ENCODE data around the gene FN3KRP.
A peak's percentile ranks its signal among the peaks of the same experiment; 100 is the strongest.

Gene FN3KRP, protein sequence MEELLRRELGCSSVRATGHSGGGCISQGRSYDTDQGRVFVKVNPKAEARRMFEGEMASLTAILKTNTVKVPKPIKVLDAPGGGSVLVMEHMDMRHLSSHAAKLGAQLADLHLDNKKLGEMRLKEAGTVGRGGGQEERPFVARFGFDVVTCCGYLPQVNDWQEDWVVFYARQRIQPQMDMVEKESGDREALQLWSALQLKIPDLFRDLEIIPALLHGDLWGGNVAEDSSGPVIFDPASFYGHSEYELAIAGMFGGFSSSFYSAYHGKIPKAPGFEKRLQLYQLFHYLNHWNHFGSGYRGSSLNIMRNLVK

DNA sequence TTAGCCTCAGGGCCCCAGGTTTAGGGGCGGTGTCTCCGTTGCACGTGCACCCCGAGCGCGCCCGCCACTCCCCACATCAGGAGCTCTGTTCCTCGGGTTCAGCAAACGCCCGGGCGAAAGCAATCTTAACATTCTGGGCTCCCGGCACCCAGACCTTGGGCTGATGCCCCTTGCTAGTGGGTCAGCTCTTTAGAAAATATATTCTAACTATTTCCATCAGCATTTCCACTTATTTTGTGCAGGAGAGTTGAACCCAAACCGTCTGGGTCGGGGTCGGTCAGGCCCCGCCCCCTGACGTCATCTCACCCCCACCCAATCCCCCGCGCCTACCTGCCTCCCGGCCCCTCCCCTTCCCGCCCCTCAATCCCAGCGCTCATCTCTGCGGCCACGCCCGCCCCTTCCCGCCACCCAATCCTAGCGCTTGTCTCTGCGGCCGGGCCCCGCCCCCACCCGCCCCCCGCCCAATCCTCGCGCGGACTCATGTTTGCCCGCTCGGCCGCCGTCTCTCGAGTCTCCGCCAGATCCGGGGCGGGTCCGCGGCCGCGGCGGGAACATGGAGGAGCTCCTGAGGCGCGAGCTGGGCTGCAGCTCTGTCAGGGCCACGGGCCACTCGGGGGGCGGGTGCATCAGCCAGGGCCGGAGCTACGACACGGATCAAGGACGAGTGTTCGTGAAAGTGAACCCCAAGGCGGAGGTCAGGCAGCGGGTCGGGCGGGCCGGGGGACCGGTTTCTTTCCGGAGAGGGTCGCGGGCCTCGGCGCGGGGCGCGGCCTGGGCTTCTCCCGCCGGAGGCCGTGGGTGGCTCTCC lies at the start of gene FN3KRP:
TSS of gene FN3KRP (plus strand) at position 504 of the 808 bp plus-strand sequence. CDS start at position 554, 50 bp downstream.
- DNase-seq (ENCODE audit: low read depth) = peak; percentile 34

DNA sequence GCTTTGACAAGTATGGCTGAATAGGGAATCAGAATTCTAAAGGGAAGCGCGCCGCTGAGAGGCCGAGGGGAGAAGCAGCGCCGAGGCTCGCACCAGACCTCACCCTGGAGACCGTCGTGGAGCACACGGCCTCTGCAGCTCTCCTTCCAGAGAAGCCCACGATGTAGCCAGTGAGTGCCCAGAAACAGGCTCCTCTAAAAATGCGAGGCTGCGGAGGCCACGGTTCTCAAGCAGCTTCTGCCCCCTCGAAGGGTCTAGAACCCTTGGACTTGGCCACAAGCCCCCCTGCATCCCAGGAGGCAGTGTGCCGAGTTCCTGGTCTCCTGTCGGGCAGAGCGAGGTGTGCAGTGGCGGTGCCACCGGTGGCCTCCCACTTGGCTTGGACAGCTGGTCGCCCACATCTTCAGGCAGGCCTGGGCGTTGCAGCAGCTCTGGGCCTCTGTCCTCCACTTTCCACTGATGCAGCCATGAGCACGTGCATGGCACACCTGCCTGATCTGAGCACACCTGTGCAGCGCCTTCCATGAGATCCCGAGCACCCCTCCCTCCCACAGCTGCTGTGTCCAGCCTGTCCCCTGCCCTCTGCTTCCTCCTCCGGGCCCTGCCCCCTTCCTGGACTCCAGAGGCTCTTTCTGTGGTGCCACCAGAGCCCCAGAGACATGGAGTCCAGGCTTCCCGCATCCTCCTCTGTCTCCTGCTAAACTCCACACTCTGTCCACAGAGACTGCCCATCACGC lies 49.4 kb upstream of the FN3KRP start:
- DNase-seq (ENCODE audit: low read depth) = no peak

DNA sequence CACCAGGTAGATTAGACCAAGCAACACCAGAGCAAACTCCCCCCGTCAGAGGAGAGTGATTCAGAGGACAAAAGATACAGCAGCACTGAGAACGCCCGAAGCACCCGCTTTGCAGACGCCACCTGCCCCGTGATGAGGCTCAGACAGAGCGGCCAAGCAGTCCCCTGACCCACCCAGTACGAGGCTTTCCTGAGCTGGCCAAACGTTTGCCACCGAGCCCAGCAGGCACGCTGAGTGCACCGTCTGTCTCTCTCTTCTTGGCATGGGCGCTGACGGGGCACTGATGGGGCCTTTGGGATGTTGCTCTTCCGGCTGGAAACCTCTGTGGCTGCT lies 48.9 kb upstream of the FN3KRP start:
- DNase-seq (ENCODE audit: low read depth) = no peak

DNA sequence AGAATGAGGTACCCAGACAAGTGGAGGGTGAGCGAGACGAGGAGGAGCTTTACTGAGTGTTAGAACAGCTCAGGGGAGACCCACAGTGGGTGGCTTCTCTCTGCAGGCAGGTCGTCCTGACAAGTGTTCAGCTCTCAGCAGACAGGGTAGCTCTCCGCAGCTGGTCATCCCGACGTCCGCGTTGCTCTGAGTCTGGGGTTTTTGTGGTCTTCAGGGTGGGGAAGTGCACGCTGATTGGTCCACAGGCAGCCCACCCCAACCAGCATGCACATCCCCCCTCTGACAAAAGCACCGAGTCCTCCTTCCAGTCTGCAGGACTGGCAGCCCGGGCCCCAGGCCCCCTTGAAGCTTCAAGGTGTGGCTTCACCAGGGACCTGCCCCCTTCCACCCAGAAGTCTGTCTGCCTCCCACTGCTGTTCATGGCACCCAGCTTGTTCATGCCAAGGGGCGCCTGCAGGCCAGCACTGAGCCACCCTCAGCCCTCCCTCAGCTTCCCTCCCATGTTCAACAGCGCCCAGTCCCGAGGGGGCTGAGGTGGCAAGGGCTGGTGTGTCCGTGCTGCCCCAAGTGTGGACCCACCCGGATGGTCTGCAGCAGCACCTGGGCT lies 48.4 kb upstream of the FN3KRP start:
- no peak for DNase-seq (ENCODE audit: low read depth)

DNA sequence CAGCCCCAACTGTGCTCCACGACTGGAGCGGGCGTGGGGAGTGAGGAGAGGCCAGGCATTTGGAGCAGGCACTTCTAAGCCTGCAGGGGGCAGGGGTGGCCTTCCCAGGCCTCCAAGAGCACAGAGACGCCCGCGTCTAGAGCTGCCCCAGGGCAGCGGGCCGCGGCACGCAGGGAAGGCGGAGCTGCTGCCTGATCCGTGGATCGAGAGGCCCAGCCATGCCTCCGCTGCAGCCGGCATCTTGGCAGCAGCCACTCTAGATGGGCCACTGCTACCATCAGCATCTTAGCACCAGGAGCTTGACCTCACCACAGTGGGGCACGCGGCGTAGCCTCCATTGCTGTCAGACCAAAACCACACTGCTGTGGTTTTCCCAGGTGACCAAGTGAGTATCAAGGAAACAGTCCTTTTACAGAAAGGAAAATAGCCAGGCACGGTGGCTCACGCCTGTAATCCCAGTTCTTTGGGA lies 47.8 kb upstream of the FN3KRP start:
- no peak for DNase-seq (ENCODE audit: low read depth)

DNA sequence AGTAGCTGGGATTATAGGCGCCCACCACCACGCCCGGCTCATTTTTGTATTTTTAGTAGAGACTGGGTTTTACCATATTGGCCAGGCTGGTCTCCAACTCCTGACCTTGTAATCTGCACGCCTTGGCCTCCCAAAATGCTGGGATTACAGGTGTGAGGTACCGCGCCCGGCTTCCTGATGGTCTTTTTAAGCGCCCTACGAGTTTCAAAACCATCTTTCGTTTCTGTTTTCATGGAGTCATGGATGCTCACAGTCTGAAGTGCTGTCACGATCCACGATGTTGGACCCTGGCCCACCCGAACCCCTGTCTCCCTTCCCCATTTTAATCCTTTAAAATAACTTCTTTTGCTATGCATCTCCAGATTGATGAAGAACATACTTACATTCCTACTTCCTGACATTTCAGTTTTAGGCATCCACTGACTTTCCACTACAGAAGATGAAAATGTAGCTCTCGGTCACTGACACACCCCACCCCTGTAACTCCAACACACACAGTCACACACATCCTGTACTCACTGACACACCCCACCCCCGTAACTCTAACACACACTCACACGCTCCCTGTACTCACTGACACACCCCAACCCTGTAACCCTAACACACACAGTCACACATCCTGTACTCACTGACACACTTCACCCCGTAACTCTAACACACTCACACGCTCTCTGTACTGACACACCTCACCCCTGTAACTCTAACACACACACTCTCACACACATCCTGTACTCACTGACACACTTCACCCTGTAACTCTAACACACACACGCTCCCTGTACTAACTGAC lies 45.6 kb upstream of the FN3KRP start:
- DNase-seq (ENCODE audit: low read depth) = no peak

DNA sequence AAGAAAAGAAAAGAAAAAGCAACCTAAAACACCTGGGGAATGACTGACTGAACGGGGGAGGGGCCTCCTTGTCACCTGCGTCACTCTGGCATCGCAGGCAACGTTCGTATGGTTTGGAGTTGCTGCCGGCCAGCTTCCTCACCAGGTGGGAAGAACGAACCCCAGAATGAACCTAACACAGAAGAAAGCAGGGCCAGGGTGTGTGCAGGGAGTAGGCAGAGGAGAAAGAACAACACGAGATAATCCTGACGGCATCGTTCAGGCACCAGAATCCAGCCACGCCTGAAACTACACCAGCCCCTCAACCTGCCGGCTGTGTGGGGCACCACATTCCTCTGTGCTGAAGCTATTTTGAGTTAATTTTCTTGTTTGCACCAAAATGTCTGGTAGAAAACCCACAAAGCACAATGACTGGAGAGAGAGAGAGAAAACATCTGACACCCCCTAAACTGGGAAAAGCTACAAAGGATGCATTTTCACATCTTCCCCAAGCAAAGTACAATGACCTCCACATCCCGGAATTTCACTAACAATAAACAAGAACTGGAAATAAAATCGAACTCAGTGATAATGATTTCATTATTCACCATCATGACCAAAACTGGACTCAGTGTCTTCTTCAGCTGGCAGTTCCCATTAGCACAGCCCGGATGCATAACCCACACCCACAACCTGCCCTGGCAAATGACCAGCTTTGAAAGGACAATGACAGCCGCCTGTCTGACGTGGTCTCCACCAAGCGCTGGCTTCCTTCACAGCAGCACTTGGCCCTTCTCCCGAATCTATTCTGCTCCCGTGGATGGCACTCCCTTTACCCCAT lies 41.6 kb upstream of the FN3KRP start:
- no peak for DNase-seq (ENCODE audit: low read depth)

DNA sequence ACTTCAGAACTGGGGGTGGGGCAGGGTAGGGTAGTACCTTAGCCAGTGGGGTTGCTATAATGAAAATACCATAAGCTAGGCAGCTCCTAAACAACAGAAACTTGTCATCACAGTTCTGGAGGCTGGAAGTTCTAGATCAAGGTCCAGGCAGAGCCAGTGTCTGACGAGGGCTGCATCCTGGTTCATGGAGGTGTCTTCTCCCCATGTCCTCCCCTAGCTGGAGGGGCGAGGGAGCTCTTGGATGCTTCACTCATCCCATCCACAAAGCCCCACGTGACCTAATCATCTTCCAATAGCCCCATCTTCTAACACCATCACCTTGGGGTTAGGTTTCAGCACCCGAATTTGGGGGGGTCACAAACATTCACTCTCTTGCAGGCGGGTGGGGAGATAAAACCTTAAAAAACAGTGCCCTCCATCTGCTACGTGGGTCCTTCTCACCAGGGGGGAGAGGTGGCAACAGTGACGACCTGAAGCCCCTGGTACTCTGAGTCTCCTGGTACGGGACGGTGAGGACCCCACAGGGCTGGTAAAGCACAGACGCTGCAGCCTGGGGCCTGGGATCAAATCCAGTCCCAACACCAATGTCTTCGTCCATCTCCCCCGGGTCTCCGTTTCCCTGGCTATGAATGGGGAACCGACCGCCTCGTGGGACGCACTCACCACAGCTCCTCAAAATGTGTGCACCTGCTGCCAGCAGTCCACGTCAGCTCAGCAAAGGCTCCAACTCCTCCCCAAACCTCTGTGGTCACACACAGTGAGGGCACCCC lies 40.8 kb upstream of the FN3KRP start:
- no peak for DNase-seq (ENCODE audit: low read depth)

DNA sequence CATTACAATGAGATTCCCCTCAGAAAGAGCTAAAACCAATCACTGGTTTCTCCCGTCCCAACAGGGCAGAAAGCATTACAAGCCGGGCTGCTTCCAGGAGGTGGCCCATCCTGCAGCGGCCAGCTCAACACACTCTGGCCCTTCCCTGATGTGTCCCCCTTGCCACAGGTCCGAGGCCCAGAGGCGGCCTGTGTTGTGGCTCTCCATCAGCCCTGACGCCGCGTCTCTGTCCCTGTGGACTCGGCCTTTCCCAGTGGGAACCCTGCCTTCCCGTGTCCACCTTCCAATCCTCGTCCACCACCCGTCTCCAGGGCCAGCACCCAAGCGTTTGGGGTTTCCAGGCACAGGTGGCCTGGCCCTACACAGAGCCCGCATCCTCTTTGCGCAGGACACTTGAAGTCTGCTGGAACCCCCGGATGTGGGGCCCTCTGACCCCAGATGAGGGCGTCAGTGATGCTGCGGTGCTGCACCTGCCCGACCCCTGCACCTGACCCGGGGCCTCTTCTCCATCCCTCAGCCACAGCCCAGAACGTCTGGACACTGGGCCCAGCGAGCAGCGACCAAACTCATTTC lies 39.1 kb upstream of the FN3KRP start:
- DNase-seq (ENCODE audit: low read depth) = no peak

DNA sequence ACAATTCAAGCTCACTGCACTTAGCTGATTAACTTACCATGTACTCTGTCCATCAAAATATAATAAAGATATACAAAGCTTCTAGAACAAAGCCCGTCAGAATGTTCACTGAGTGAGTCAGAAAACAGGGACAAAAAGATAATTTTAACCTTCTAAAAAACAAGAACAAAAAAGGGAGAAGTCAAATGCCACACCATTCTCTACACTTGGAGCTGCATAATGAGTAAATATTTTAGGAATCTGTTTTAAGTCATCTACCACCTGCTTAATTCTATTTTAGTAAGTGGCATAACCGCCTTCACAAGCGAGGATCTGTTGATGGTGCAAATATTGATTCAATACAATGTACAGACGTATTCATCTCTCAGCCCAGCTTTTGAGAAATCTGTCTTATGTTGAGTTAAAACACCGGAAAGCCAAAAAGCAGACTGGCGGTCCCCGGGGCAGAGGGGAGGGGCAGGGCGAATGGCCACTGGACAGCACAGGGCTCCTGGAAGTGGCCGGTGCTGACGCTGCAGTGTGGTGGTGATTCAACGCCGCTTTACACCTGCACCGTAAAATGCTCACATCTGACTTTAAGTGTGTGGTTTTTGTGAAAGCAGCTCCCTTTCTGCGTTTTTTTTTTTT lies 38.1 kb upstream of the FN3KRP start:
- DNase-seq (ENCODE audit: low read depth) = no peak

DNA sequence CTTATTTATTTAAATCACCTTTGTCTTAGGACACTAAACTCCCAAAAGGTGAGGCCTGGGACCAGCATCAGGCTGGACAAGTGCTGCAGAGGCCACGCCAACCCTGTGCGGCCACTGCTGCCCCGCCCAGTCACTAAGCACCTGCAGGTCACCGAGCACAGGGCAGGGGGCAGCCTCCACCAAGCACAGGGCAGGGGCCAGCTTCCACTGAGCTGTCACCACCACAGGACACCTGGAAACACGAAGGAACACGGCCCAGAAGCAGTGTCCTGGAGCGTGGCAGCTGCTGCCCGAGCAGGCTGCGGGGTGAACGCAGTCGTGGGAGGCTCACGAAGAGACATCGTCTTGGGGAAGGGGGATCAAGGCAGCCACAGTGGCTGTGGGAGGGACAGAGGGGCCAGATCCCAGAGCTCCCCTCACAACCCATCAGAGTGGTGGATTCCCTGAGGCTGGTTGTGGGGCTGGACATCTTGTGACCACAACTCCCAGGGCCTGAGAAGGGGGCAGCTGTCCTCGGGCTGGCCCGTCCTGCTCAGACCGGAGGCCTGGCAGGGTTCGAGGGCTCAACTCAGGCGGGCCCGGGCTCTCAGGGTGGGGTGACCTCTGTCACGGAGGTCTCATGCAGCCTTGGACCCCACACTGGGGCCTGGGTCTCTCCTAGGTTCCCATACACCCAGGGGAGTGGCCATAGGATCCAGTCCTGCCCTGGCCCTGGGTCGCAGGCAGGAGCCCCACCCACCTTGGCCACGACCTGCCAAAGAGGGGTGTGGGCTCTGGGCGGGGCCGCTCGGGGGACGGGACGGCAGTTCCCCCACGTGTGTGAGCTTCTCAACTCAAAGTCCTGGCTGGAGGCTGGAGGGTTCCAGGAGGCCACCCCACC lies 36.7 kb upstream of the FN3KRP start:
- DNase-seq (ENCODE audit: low read depth) = no peak

DNA sequence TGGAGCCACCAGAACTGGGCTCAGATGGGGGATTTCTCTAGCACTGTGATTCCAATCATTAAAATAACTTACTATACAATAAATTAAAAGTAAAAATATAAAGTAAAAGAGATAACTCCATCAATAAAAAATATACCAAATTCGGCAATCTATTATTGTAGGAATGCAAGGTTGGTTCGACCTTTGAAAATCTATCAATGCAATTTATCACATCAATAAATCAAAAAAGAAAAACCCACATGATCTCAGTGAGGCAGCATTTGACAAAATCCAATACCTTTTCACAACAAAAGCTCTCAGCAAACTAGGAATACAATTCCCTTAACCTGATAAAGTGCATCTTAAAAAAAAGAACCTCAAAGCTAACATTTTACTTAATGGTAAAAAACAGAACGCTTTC lies 35.0 kb upstream of the FN3KRP start:
- DNase-seq (ENCODE audit: low read depth) = no peak

DNA sequence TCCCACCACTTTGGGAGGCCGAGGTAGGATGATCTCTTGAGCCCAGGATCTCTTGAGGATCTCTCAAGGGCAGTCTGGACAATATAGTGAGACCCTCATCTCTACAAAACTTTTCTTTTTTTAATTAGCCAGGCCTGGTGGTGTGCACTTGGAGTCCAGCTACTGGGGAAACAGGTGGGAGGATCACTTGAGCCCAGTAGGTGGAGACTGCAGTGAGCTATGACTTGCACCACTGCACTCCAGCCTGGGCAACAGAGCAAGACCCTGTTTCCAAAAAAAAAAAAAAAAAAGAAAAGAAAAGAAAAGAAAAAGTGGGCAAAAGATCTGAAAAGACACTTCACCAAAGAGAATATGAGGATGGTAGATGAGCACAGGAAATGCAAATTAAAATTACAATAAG lies 33.0 kb upstream of the FN3KRP start:
- no peak for DNase-seq (ENCODE audit: low read depth)

DNA sequence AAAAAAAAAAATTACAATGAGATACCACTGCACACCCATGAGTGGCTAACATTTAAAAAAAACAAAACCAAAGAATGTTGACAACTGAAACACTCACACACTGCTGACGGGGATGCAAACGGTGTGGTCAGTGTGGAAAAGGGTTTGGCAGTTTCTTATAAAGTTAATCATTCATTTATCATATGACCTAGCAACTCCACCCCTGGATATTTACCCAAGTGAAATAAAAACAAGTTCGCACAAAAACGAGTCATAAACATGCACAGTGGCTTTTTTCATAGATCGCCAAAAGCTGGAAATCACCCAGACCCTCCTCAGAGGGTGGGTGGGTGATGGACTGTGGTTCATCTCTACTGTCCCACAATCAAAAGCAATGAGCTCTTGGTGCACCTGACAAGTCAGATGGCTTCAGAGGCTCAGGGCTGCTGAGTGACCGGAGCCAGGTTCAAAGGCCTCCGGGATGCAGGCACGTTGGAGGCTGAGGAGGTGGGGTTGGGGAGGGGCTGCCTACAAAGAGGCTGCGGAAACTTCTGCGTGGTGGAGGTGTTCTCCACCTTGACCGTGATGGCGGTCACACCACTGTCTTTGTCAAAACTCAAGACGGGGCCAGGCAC lies 32.2 kb upstream of the FN3KRP start:
- no peak for DNase-seq (ENCODE audit: low read depth)

DNA sequence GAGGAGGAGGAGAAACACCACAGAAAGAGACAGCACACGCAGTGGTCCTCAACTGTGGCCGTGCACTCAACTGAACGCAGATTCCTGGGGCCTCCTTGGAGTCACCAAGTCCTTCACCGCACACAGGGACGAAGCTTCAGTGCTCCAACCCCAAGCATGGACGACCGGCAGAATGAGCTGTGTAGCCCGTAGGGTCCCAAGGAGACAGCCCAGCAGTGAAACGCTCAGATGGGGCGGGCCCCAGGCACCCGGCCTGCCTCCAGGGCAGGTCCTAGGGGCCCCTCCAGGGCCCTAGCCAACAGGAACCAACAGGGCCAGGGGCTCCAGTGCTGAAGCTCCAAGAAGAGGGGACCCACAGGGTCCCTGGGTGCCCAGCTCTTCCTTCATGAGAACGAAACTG lies 31.2 kb upstream of the FN3KRP start:
- DNase-seq (ENCODE audit: low read depth) = no peak

DNA sequence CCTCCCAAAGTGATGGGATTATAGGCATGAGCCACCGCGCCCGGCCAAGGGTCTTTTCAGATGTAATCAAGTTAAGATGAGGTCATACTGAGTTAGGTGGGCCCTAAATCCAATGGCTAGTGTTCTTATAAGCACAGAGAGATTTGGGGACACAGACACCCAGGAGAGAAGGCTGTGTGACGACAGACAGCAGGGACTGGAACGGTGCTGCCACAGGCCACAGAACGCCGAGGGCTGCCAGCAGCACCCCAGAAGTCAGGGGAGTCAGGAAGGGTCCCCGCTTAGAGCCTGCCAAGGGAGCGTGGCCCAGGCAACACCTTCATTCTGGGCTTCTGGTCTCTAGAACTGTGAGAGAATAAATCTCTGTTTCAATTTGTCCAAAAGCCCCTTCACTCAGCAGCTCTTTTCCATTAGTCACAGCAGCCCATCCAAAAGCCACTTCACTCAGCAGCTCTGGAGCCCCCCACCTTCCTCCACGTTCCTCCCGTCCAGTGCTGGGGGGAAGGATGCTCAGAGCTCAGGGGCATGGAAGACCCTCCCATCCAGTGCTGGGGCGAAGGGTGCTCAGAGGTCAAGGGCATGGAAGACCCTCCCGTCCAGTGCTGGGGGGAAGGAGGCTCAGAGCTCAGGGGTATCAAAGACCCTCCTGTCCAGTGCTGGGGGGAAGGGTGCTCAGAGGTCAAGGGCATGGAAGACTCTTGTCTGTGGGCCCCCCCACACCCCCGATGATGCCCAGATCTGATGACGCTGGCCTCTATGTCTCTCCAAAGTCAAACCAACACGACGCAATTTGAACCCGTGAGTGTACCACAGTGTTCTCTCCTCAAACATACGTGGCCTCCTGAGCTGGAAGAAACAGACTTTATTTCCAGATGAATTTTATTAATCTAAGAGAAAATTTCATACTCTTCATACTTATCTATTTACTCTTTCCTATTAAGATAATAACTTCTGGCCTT lies 29.9 kb upstream of the FN3KRP start:
- no peak for DNase-seq (ENCODE audit: low read depth)
